ENCODE measurements around the gene HES6.

Gene HES6

GRCh38 chr2:238260883-238261282 lies 21.0 kb upstream of the HES6 start:
- H3K27me3 ChIP-seq (ENCODE audit: insufficient read depth, low read length) = no peaks in the 10 kb centered on the region
- WGBS = 95% methylated on average over 18 of the region's 18 CpGs
- 0 out of 2 replicates have a peak, but pooled peaks cover 3% of the 10 kb centered on the region for H3K4me1 ChIP-seq (ENCODE audit: insufficient read depth, low read length)
- H3K36me3 ChIP-seq (ENCODE audit: insufficient read depth, low read length) = 0 out of 2 replicates have a peak, but pooled peaks cover 12% of the 10 kb centered on the region
- peak overlapping the region; percentile 17; the same call in 1 of the 2 replicates for H3K9ac ChIP-seq (ENCODE audit: low read depth, low read length)
- H3K9me3 ChIP-seq (ENCODE audit: insufficient read depth, low read depth, low read length) = no peaks in the 10 kb centered on the region
- H3K27ac ChIP-seq (ENCODE audit: low read depth, low read length) = no peak overlapping the region
- H3K4me3 ChIP-seq (ENCODE audit: low read length) = no peak overlapping the region

GRCh38 chr2:238259061-238260020 lies 19.5 kb upstream of the HES6 start:
- no peak overlapping the region for H3K4me3 ChIP-seq (ENCODE audit: low read length)
- H3K36me3 ChIP-seq (ENCODE audit: insufficient read depth, low read length) = peaks cover 27% of the 10 kb centered on the region
- WGBS = 94% methylated on average over 20 of the region's 21 CpGs
- H3K9ac ChIP-seq (ENCODE audit: low read depth, low read length) = no peak overlapping the region
- H3K27ac ChIP-seq (ENCODE audit: low read depth, low read length) = no peak overlapping the region
- 0 out of 2 replicates have a peak, but pooled peaks cover 3% of the 10 kb centered on the region for H3K4me1 ChIP-seq (ENCODE audit: insufficient read depth, low read length)
- no peaks in the 10 kb centered on the region for H3K9me3 ChIP-seq (ENCODE audit: insufficient read depth, low read depth, low read length)
- H3K27me3 ChIP-seq (ENCODE audit: insufficient read depth, low read length) = no peaks in the 10 kb centered on the region

- peaks cover 29% of the 10 kb centered on the region for H3K36me3 ChIP-seq (ENCODE audit: insufficient read depth, low read length)
- 93% methylated on average over 15 of the region's 15 CpGs for WGBS
- H3K9ac ChIP-seq (ENCODE audit: low read depth, low read length) = no peak overlapping the region
- H3K9me3 ChIP-seq (ENCODE audit: insufficient read depth, low read depth, low read length) = no peaks in the 10 kb centered on the region
- H3K27me3 ChIP-seq (ENCODE audit: insufficient read depth, low read length) = no peaks in the 10 kb centered on the region
- no peak overlapping the region for H3K27ac ChIP-seq (ENCODE audit: low read depth, low read length)
- H3K4me1 ChIP-seq (ENCODE audit: insufficient read depth, low read length) = no peaks in the 10 kb centered on the region
- H3K4me3 ChIP-seq (ENCODE audit: low read length) = no peak overlapping the region
These were observed 18.2 kb upstream of the HES6 start for GRCh38 chr2:238257786-238258700.

- no peaks in the 10 kb centered on the region for H3K27me3 ChIP-seq (ENCODE audit: insufficient read depth, low read length)
- no peaks in the 10 kb centered on the region for H3K4me1 ChIP-seq (ENCODE audit: insufficient read depth, low read length)
- H3K27ac ChIP-seq (ENCODE audit: low read depth, low read length) = no peak overlapping the region
- 58% methylated on average over 17 of the region's 18 CpGs for WGBS
- H3K9ac ChIP-seq (ENCODE audit: low read depth, low read length) = no peak overlapping the region
- no peaks in the 10 kb centered on the region for H3K9me3 ChIP-seq (ENCODE audit: insufficient read depth, low read depth, low read length)
- H3K4me3 ChIP-seq (ENCODE audit: low read length) = no peak overlapping the region
- H3K36me3 ChIP-seq (ENCODE audit: insufficient read depth, low read length) = peaks cover 33% of the 10 kb centered on the region
These were observed 16.8 kb upstream of the HES6 start for GRCh38 chr2:238256594-238257104.

DNA sequence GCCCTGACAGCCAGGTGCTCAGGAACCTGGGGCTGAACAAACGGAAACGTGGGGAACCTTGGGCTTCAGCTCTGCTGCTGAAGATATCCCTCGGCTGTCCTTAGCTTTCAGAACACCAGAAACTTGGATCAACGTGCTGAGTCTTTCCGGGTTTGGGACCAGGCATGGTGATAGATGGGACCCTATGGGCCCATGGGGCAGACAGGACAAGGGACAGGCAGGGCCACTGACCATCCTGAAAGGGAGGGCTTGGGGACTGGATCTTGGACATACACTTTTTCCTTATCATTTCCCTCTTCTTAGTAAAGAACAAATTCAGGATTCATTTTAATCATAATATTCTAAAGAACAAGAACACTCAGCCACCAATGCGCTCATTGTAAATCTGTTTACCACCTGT lies 16.3 kb upstream of the HES6 start:
- no peak overlapping the region for H3K9ac ChIP-seq (ENCODE audit: low read depth, low read length)
- peaks cover 33% of the 10 kb centered on the region for H3K36me3 ChIP-seq (ENCODE audit: insufficient read depth, low read length)
- H3K4me3 ChIP-seq (ENCODE audit: low read length) = no peak overlapping the region
- H3K9me3 ChIP-seq (ENCODE audit: insufficient read depth, low read depth, low read length) = no peaks in the 10 kb centered on the region
- no peak overlapping the region for H3K27ac ChIP-seq (ENCODE audit: low read depth, low read length)
- 92% methylated on average over 6 of the region's 6 CpGs for WGBS
- no peaks in the 10 kb centered on the region for H3K4me1 ChIP-seq (ENCODE audit: insufficient read depth, low read length)
- H3K27me3 ChIP-seq (ENCODE audit: insufficient read depth, low read length) = no peaks in the 10 kb centered on the region

- no peak overlapping the region for H3K9ac ChIP-seq (ENCODE audit: low read depth, low read length)
- WGBS = 95% methylated on average over 8 of the region's 8 CpGs
These were observed 15.8 kb upstream of the HES6 start for GRCh38 chr2:238255636-238256035.

GRCh38 chr2:238255151-238255551 lies 15.3 kb upstream of the HES6 start:
- H3K4me1 ChIP-seq (ENCODE audit: insufficient read depth, low read length) = no peaks in the 10 kb centered on the region

More at GRCh38 chr2:238255636-238256035, 15.8 kb upstream of the HES6 start:
- no peaks in the 10 kb centered on the region for H3K9me3 ChIP-seq (ENCODE audit: insufficient read depth, low read depth, low read length)
- no peak overlapping the region for H3K4me3 ChIP-seq (ENCODE audit: low read length)
- H3K36me3 ChIP-seq (ENCODE audit: insufficient read depth, low read length) = peaks cover 33% of the 10 kb centered on the region
- H3K27ac ChIP-seq (ENCODE audit: low read depth, low read length) = no peak overlapping the region
- H3K4me1 ChIP-seq (ENCODE audit: insufficient read depth, low read length) = no peaks in the 10 kb centered on the region
- no peaks in the 10 kb centered on the region for H3K27me3 ChIP-seq (ENCODE audit: insufficient read depth, low read length)

GRCh38 chr2:238254095-238254723 lies 14.4 kb upstream of the HES6 start:
- H3K9ac ChIP-seq (ENCODE audit: low read depth, low read length) = no peak overlapping the region
- H3K9me3 ChIP-seq (ENCODE audit: insufficient read depth, low read depth, low read length) = no peaks in the 10 kb centered on the region
- no peak overlapping the region for H3K4me3 ChIP-seq (ENCODE audit: low read length)
- peaks cover 29% of the 10 kb centered on the region for H3K36me3 ChIP-seq (ENCODE audit: insufficient read depth, low read length)
- 95% methylated on average over 4 of the region's 4 CpGs for WGBS
- H3K27me3 ChIP-seq (ENCODE audit: insufficient read depth, low read length) = no peaks in the 10 kb centered on the region
- no peaks in the 10 kb centered on the region for H3K4me1 ChIP-seq (ENCODE audit: insufficient read depth, low read length)
- H3K27ac ChIP-seq (ENCODE audit: low read depth, low read length) = no peak overlapping the region

More at GRCh38 chr2:238255151-238255551, 15.3 kb upstream of the HES6 start:
- Histone ChIP-seq H3K9me3 (ENCODE audit: insufficient read depth, low read depth, low read length) (no peaks in the 10 kb centered on the region), H3K36me3 (ENCODE audit: insufficient read depth, low read length) (peaks cover 33% of the 10 kb centered on the region), H3K27ac (ENCODE audit: low read depth, low read length) (no peak overlapping the region), H3K27me3 (ENCODE audit: insufficient read depth, low read length) (no peaks in the 10 kb centered on the region), H3K4me3 (ENCODE audit: low read length) (no peak overlapping the region), H3K9ac (ENCODE audit: low read depth, low read length) (no peak overlapping the region)
- 96% methylated on average over 6 of the region's 6 CpGs for WGBS

DNA sequence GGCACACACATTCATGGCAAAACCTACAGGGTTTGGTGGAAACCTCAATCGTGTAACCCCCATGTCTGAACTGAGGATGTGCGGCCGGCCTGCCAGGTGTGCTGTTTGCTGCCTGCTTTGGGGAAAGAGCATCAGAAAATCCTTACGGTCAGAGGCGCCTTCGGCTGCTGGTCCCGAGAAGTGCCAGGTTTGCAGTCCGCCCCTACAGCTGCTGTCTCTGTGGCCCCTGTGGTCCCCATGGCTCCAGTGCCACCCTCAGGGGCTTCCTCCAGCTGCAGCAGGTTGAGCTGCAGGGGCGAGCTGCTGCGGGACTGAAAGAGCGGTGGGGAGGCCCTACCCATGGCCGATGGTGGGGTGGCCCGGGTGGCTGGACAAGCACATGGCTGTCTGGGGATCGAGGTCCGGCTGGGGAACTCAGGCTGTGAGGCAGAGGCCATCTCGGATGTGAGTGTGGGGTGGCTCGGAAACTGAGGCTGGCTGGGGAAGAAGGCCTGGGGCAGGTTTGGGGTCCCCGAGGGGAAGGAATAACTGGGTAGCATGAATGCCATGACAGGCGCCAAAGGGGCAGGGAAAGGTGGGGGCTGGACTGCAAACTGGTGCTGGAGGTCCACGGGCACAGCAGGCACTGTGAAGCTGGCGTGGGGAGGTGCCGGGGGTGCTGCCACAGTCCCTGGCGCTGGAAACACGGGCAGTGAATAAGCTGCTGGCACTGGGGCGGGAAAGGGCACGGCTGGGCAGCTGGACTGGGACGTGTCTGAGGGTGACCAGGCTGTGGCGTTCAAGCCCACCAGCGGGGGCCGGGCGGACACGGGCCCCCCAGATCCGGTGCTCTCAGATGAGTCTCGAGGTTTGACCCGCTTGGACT lies 13.2 kb upstream of the HES6 start:
- H3K9me3 ChIP-seq (ENCODE audit: insufficient read depth, low read depth, low read length) = no peaks in the 10 kb centered on the region
- H3K27ac ChIP-seq (ENCODE audit: low read depth, low read length) = no peak overlapping the region
- peaks cover 24% of the 10 kb centered on the region for H3K36me3 ChIP-seq (ENCODE audit: insufficient read depth, low read length)
- no peaks in the 10 kb centered on the region for H3K4me1 ChIP-seq (ENCODE audit: insufficient read depth, low read length)
- H3K9ac ChIP-seq (ENCODE audit: low read depth, low read length) = no peak overlapping the region
- H3K27me3 ChIP-seq (ENCODE audit: insufficient read depth, low read length) = no peaks in the 10 kb centered on the region
- H3K4me3 ChIP-seq (ENCODE audit: low read length) = no peak overlapping the region
- 95% methylated on average over 35 of the region's 35 CpGs for WGBS

DNA sequence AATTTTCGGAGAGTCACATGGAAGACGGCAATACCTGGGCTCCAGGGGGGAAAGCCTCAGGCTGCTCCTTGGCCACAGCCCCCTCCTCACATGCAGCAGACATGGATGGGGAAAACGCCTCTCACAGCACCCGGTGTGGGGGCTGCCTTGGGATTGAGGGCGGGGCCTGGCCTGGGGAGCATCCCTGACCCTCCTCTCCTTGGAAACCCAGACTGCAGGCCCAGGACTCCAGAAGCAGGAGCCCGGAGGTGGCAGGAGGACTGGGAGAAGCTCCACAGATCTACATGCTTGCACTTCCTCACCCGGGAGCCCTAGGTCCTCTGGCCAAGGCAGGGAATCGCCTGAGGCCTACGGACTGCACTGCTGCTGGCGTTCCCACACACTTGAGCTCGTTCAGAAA lies 12.1 kb upstream of the HES6 start:
- Histone ChIP-seq H3K27me3 (ENCODE audit: insufficient read depth, low read length) (no peaks in the 10 kb centered on the region), H3K9ac (ENCODE audit: low read depth, low read length) (no peak overlapping the region), H3K27ac (ENCODE audit: low read depth, low read length) (no peak overlapping the region), H3K4me1 (ENCODE audit: insufficient read depth, low read length) (no peaks in the 10 kb centered on the region), H3K36me3 (ENCODE audit: insufficient read depth, low read length) (peaks cover 21% of the 10 kb centered on the region), H3K9me3 (ENCODE audit: insufficient read depth, low read depth, low read length) (no peaks in the 10 kb centered on the region), H3K4me3 (ENCODE audit: low read length) (no peak overlapping the region)
- 95% methylated on average over 11 of the region's 11 CpGs for WGBS

Measured in HUES64 (cell line).